HFF-Myc (cell line): ENCODE data around the gene SOAT1.
"Not testable (repeated sequence)": the region's sequence is repeated elsewhere in the genome, so short reads cannot be mapped to it uniquely, and the experiment has no call there.

ENCODE experiments used
- DNase-seq: peaks from one replicate; pipeline ENCODE4 v3.0.0-alpha.2; 2011; ENCODE audit warnings: low read depth; ENCODE audit errors: extremely low read depth
- H3K4me3 ChIP-seq: replicated peaks from 2 replicates; pipeline ENCODE4 v1.5.1; 2011; ENCODE audit warnings: low read depth, mild to moderate bottlenecking, control low read depth, low read length
- CTCF ChIP-seq: IDR thresholded peaks from 2 replicates; pipeline ENCODE4 v1.5.1; 2012; ENCODE audit warnings: mild to moderate bottlenecking, low read depth, low read length, control low read depth; ENCODE audit errors: missing control alignments

SOAT1 gene

GRCh38 chr1:179263121-179263520 lies 30.5 kb upstream of the SOAT1 start:
- H3K4me3 ChIP-seq, result no peak overlapping the region
- TF ChIP-seq CTCF, result no peak
- DNase-seq, result no peak

- no peak for TF ChIP-seq CTCF
- no peak for DNase-seq
- no peak overlapping the region for H3K4me3 ChIP-seq
These were observed 29.1 kb upstream of the SOAT1 start for GRCh38 chr1:179264507-179264906.

- no peak overlapping the region for H3K4me3 ChIP-seq
- TF ChIP-seq CTCF, result no peak
- DNase-seq, result no peak
These were observed 24.5 kb upstream of the SOAT1 start for GRCh38 chr1:179269071-179269470.

- not testable (repeated sequence) for DNase-seq, H3K4me3 ChIP-seq
These were observed 19.2 kb upstream of the SOAT1 start for GRCh38 chr1:179274424-179274823.

- no peak overlapping the region for H3K4me3 ChIP-seq
- no peak for TF ChIP-seq CTCF
- no peak for DNase-seq
These were observed 14.7 kb upstream of the SOAT1 start for GRCh38 chr1:179278920-179279319.

GRCh38 chr1:179283992-179284391 lies 9.6 kb upstream of the SOAT1 start:
- no peak overlapping the region for H3K4me3 ChIP-seq
- TF ChIP-seq CTCF, result no peak
- no peak for DNase-seq

- no peak for TF ChIP-seq CTCF
- DNase-seq, result no peak
These were observed 5.7 kb upstream of the SOAT1 start for GRCh38 chr1:179287946-179288345.

GRCh38 chr1:179288977-179289376 lies 4.6 kb upstream of the SOAT1 start:
- no peak for DNase-seq
- no peak overlapping the region for H3K4me3 ChIP-seq
- TF ChIP-seq CTCF, result no peak

More at GRCh38 chr1:179287946-179288345, 5.7 kb upstream of the SOAT1 start:
- H3K4me3 ChIP-seq, result no peak overlapping the region
